ENCODE results near the gene HOMER2. TPM values are rescaled to one million over a fixed set of nuclear protein-coding genes. Genes with fewer than 3 reads are reported as not detected.

Gene HOMER2
- total RNA-seq, 1 experiment from 2014 or later = 14.2 TPM

DNA sequence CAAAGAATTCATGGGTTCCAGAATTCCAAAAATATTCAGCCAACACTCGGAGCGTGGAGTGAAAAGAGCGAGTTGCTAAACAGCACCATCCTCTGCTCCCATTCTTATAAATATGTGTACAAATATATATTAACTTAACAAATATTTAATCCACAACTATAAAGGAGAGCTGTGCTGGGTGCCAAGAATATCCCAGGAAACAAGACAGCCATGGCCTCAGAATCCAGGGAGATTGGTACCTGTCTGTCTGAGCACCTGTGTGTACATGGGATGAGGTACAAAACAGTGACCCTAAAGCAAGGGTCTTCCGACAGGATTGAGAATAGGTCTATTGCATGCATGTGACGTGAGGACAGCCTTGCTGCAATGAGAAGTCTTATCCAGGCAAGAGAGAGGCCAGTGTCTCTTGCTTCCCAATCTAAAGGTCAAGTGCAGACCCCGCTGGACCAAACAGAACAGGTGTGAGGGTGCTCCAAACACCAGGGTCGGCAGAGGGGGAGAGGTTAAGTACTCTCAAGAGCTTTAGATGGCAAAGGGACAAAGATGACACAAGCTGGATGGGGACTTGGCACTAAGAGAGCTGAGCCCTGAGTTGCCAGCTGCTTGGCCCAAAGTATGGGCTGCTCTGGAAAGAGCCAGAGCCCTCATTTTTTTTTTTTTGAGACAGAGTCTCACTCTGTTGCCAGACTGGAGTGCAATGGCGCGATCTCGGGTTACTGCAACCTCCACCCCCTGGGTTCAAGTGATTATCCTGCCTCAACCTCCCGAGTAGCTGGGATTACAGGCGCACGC is 36.2 kb downstream of the HOMER2 start:
- peaks cover 2% of the 10 kb centered on the region for H3K27me3 Mint-ChIP-seq (ENCODE audit: low read depth)
- no peaks in the 10 kb centered on the region for H3K9me3 Mint-ChIP-seq

More for the DNA sequence above, 36.2 kb downstream of the HOMER2 start:
- no peaks in the 10 kb centered on the region for H3K36me3 Mint-ChIP-seq (ENCODE audit: insufficient read depth in 1 of 3, low read depth in 3 of 3)
- Histone ChIP-seq H4K5ac (ENCODE audit: insufficient read length, low read depth, low read length) (no peak overlapping the region), H3K9ac (ENCODE audit: extremely low read depth, insufficient read length, low read length) (no peak overlapping the region), H3K18ac (ENCODE audit: insufficient read length, low read depth, low read length) (no peak overlapping the region), H3K23ac (ENCODE audit: insufficient read length, low read depth, low read length) (no peak overlapping the region), H4K91ac (ENCODE audit: insufficient read length, low read depth, low read length) (no peak overlapping the region), H4K8ac (replicated peaks; ENCODE audit: insufficient read length, low read depth, low read length) (no peak overlapping the region), H2BK20ac (ENCODE audit: low read depth, low read length, poor library complexity, severe bottlenecking) (no peak overlapping the region), H3K23me2 (ENCODE audit: insufficient read length, low read depth, low read length, poor library complexity, severe bottlenecking) (no peaks in the 10 kb centered on the region), H4K20me1 (ENCODE audit: control insufficient read depth, insufficient read depth, insufficient read length) (no peaks in the 10 kb centered on the region), H3K27me3 (ENCODE audit: insufficient read depth, low read length) (no peaks in the 10 kb centered on the region), H2BK120ac (ENCODE audit: low read depth, low read length, poor library complexity, severe bottlenecking) (no peak overlapping the region), H3K4me1 (ENCODE audit: insufficient read depth, low read length) (no peaks in the 10 kb centered on the region), H3K79me1 (ENCODE audit: insufficient read depth, low read depth, low read length, poor library complexity, severe bottlenecking) (no peaks in the 10 kb centered on the region), H3K4me2 (ENCODE audit: insufficient read depth, insufficient read length, low read length) (no peak overlapping the region), H3K27ac (ENCODE audit: insufficient read length, low read depth, low read length) (no peak overlapping the region), H3K9me3 (ENCODE audit: control insufficient read depth, low read depth, low read length) (no peaks in the 10 kb centered on the region), H2BK5ac (ENCODE audit: insufficient read length, low read length) (no peak overlapping the region), H2BK12ac (ENCODE audit: insufficient read length, low read depth, low read length) (no peak overlapping the region), H3T11ph (ENCODE audit: low read length) (no peak overlapping the region), H3K56ac (ENCODE audit: insufficient read length, low read depth, low read length) (no peak overlapping the region), H3K79me2 (ENCODE audit: insufficient read depth, low read length) (no peaks in the 10 kb centered on the region), H2BK15ac (ENCODE audit: low read depth, low read length) (no peak overlapping the region), H2AFZ (ENCODE audit: low read length) (no peak overlapping the region), H2AK5ac (ENCODE audit: insufficient read length, low read length) (no peak overlapping the region), H3K14ac (ENCODE audit: insufficient read depth, low read length) (no peak overlapping the region), H3K4ac (ENCODE audit: low read depth, low read length) (no peak overlapping the region)
- H3K27ac Mint-ChIP-seq = no peak overlapping the region
- H3K4me1 Mint-ChIP-seq = no peaks in the 10 kb centered on the region
- DNase-seq = no peak
- no peak for TF ChIP-seq CTCF (conservative IDR thresholded peaks at IDR 0.05)
- no peak overlapping the region for H3K4me3 Mint-ChIP-seq
- WGBS (ENCODE audit: extremely low coverage, insufficient read length, low lambda C conversion rate) = no CpG with 5 or more reads among the region's 13 CpGs

All from H9 (cell line).